Activated CD8-positive, alpha-beta memory T cell treated with anti-CD3 and anti-CD28 coated beads for 24 hours (primary cell): Measurements from ENCODE around the gene SLCO1B3.
"Not testable (repeated sequence)": the region's sequence is repeated elsewhere in the genome, so short reads cannot be mapped to it uniquely, and the experiment has no call there.

Experiments used
- DNase-seq: peaks from one replicate; pipeline ENCODE4 v3.0.0-alpha.2; 2020

The SLCO1B3 gene, protein sequence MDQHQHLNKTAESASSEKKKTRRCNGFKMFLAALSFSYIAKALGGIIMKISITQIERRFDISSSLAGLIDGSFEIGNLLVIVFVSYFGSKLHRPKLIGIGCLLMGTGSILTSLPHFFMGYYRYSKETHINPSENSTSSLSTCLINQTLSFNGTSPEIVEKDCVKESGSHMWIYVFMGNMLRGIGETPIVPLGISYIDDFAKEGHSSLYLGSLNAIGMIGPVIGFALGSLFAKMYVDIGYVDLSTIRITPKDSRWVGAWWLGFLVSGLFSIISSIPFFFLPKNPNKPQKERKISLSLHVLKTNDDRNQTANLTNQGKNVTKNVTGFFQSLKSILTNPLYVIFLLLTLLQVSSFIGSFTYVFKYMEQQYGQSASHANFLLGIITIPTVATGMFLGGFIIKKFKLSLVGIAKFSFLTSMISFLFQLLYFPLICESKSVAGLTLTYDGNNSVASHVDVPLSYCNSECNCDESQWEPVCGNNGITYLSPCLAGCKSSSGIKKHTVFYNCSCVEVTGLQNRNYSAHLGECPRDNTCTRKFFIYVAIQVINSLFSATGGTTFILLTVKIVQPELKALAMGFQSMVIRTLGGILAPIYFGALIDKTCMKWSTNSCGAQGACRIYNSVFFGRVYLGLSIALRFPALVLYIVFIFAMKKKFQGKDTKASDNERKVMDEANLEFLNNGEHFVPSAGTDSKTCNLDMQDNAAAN

GRCh38 chr12:20810487-20810886 is at the start of gene SLCO1B3:
TSS of gene SLCO1B3 (plus strand) at chr12:20810705. CDS start at chr12:20815739, 5,034 bp downstream.
- DNase-seq = no peak

GRCh38 chr12:20777420-20777819 is 33.1 kb upstream of the SLCO1B3 start:
- no peak for DNase-seq

DNA sequence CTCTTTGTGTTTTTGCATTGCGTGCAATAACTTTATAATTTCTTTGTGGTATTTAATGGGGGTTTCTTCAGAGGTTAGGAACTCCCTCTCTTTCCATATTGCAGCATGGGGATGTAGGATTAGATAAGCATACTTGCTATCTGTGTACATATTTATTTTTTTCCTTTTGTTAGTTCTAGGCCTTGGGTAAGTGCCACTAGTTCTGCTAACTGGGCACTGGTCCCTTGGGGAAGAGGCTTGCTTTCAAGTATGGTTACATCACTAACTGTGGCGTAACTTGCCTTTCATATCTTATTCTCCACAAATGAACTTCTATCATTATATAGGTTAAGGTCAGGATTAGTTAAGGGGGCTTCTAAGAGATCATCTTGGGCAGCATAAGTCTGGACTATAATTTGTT is 31.5 kb upstream of the SLCO1B3 start:
- DNase-seq = no peak

GRCh38 chr12:20779971-20780370 is 30.5 kb upstream of the SLCO1B3 start:
- DNase-seq = not testable (repeated sequence)

DNA sequence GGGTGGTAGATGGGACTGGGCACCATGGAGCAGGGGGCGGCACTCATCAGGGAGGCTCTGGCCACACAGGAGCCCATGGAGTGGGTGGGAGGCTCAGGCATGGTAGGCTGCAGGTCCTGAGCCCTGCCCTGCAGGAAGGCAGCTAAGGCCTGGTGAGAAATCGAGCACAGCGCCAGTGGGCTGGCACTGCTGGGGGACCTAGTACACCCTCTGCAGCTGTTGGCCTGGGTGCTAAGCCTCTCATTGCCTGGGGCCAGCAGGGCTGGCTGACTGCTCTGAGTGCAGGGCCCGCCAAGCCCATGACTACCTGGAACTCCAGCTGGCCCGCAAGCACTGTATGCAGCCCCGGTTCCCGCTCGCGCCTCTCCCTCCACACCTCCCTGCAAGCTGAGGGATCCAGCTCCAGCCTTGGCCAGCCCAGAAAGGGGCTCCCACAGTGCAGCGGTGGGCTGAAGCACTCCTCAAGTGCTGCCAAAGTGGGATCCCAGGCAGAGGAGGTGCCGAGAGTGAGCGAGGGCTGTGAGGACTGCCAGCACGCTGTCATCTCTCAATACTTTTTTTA is 26.6 kb upstream of the SLCO1B3 start:
- not testable (repeated sequence) for DNase-seq

GRCh38 chr12:20792971-20793370 is 17.5 kb upstream of the SLCO1B3 start:
- no peak for DNase-seq

DNA sequence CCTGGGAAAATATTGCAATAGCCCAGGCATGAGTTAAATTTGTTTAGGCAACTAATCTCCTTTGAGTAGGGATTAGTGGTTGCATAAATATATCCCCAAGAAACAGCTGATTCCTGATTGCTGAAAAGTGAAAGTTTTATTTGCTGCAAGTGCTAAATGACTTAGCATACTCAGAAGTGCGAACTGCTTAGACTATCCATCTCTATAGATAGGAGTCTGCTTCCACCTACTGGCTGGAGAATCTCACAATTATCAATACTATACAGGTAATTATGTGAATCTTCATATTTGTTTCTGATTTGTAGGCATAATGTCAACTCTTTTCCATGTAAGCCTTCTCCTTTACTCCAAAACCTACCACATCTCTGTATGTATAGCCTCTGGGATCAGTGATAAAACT is 12.0 kb upstream of the SLCO1B3 start:
- DNase-seq = no peak

- DNase-seq = no peak
These were observed 10.3 kb upstream of the SLCO1B3 start for GRCh38 chr12:20800160-20800559.

DNA sequence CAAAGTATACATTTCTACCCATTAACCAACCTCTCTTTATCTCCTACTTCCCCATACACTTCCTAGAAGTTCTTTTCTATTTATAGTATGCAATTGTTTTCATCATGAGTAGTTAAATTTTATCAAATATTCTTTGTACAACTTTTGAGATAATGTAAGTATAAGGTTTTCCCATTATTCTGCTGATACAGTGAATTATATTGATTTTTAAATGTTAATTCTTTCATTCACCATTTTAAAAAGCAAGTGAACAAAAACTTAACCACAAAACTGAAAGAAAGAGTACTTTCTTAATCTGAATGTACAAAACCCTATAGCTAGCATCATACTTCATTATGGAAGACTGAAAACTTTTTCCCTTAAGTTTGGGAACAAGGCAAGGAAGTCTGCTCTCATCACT is 9.5 kb upstream of the SLCO1B3 start:
- no peak for DNase-seq

- DNase-seq = no peak
These were observed 4.6 kb upstream of the SLCO1B3 start for GRCh38 chr12:20805921-20806320.

GRCh38 chr12:20807192-20808080 is 3.1 kb upstream of the SLCO1B3 start:
- no peak for DNase-seq

DNA sequence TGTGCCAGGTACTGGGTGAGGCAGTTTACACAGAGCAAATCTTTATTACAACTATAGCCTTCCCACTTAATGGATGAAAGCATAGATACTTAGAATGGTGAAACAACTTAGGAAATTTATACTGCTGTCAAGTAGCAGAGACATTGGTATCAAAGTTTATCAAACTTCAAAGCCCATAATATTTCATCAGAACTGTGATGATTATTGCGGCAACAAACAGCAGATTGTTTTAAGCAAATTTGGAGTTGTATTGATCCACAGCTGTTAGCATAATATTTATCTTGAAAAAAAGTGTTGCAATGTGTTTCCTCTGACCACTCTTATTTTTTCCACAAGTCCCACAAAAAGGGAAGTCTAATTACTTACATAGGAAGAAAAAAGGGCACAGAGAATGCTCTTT is 2.0 kb upstream of the SLCO1B3 start:
- DNase-seq = no peak

GRCh38 chr12:20815574-20815973 is 5.1 kb downstream of the SLCO1B3 start:
- DNase-seq = no peak

DNA sequence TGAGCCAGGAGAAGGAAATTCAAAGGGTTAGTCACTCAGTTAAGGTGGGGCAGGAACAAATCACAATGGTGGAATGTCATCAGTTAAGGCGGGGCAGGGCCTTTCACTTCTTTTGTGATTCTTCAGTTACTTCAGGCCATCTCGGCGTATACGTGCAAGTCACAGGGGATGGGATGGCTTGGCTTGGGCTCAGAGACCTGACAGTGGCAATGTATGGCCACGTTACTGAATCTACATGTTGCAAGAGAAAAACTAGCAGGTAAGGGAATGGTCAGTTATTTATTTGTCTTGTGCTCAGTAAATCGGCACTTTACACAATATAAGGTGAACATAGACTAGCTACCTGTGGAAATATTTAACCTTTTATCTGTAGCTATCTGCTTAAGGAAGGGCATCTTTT is 11.9 kb downstream of the SLCO1B3 start:
- DNase-seq = no peak

DNA sequence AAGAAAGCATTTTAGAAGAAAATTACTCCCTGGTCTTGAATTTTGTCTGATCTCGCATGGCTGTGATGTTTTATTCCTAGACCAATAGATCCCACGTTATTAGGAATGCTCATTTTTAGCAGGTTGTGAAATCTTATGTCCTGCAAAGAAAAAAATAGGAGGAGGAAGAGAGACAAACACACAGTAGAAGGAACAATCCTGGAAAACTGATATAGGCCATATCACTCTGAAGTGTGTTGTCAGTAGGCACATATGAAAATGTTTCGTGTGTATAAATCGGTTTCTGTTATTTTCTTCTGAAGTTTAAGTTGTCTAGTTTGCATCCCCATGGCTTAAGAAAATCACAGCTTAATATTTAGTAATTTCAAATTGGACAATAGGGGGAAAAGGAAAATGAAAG is 12.4 kb downstream of the SLCO1B3 start:
- no peak for DNase-seq

GRCh38 chr12:20829919-20830318 is 19.4 kb downstream of the SLCO1B3 start:
- no peak for DNase-seq

DNA sequence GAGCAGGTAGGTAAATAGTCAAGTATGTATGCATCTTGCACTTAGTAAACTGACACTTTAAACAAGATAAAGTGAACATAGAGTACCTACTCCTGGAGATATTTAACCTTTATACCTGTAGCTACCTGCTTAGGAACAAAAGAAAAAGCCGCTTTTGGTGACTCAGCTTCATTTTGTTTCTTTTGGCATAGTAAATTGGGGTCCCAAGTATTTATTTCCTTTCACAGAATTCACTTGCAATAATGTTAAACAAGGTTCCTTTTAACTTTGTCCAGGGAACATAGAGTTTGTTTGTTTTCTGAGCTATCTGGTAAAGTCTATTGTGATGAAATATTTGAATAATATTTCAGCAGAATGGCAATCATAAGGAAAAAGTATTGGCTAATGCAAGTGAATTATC is 20.0 kb downstream of the SLCO1B3 start:
- DNase-seq = no peak

- no peak for DNase-seq
These were observed 22.4 kb downstream of the SLCO1B3 start for GRCh38 chr12:20832911-20833310.

- DNase-seq = no peak
These were observed 42.1 kb downstream of the SLCO1B3 start for GRCh38 chr12:20852649-20853048.

GRCh38 chr12:20863056-20863455 is 52.6 kb downstream of the SLCO1B3 start:
- no peak for DNase-seq

DNA sequence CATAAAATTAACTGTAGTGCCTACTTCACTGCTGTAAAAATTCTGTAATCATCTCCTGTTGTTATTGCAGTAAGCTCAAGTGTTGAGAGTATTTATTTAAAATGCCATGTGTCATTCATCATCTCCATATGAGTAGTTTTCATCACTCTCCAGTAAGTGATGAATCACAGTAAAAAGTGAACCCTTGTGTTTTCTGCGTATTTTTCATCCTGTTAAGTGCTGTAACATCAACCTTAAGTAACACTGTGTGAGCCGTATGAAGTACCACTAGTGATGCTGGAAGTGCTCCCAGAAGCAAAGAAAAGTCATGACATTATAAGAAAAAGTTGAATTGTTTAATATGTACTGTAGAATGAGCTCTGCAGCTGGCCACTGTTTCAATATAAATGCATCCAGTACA is 55.4 kb downstream of the SLCO1B3 start:
- no peak for DNase-seq

DNA sequence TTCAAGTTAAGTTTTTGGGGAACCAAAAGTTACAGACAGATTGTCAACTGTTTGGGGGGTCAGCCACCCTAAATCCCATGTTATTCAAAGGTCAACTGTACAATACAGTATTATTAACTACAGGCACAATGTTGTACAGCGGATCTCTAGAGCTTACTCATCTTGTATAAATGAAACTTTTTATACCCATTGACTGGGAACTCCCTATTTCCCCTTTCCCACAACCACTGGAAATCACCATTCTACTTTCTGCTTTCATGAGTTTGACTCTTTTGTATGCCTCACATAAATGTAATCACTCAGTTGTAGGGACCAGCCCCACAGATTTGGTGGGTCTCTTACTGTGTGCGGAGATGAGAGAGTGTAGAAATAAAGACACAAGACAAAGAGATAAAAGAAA is 57.8 kb downstream of the SLCO1B3 start:
- DNase-seq = no peak

GRCh38 chr12:20883288-20883687 is 72.8 kb downstream of the SLCO1B3 start:
- no peak for DNase-seq
